Transverse colon (tissue), 4 donors: Measurements from ENCODE around the gene ADCY4. TPM values are rescaled to one million over a fixed set of nuclear protein-coding genes. Genes with fewer than 3 reads are reported as not detected.

Source experiments
- DNase-seq: peaks from one replicate; pipeline ENCODE4 v3.0.0-alpha.2; 2019
- H3K27ac ChIP-seq, 4 donors: fragments of 200-600 bp; sonication (generic); 2 replicates each; pipeline ENCODE4 v1.5.1; 2016 to 2018; ENCODE audit warnings: inconsistent platforms in 4 of 4
- H3K27me3 ChIP-seq: fragments of 200-600 bp; sonication (generic); 2 replicates; pipeline ENCODE4 v1.5.1; 2017; ENCODE audit warnings: inconsistent platforms
- H3K36me3 ChIP-seq, 4 donors: fragments of 200-600 bp; sonication (generic); 2 replicates each; pipeline ENCODE4 v1.5.1; 2017 to 2019; ENCODE audit warnings: inconsistent platforms in 4 of 4
- H3K4me1 ChIP-seq, 4 donors: fragments of 200-600 bp; sonication (generic); 2 replicates each; pipeline ENCODE4 v1.5.1; 2017 to 2020; ENCODE audit warnings: inconsistent platforms in 4 of 4
- H3K4me3 ChIP-seq, 4 donors: fragments of 200-600 bp; sonication (generic); 1 replicate in 1 of 4; 2 replicates in 3 of 4; pipeline versions ENCODE4 v1.5.1 to v1.6.1; 2017 to 2019; ENCODE audit warnings: inconsistent platforms in 4 of 4
- H3K9me3 ChIP-seq, 2 donors: fragments of 200-600 bp; sonication (generic); 2 replicates each; pipeline ENCODE4 v1.5.1; 2017 to 2019; ENCODE audit warnings: inconsistent platforms in 2 of 2
- EP300 ChIP-seq: sonication (generic); formaldehyde crosslinking; IDR thresholded peaks from one replicate; pipeline ENCODE4 v1.6.1; 2017; ENCODE audit warnings: antibody characterized with exemption, low read depth
- POLR2A ChIP-seq: fragments of 450-650 bp; IDR thresholded peaks from one replicate; pipeline ENCODE4 v1.6.1; 2016; ENCODE audit warnings: antibody characterized with exemption, mild to moderate bottlenecking, moderate library complexity
- POLR2AphosphoS5 ChIP-seq, 3 donors: sonication (generic); formaldehyde crosslinking; IDR thresholded peaks; one replicate each; pipeline ENCODE4 v1.6.1; 2016; ENCODE audit warnings: antibody characterized with exemption in 3 of 3
- WGBS, 2 donors: methylation state at CpG; one replicate each; pipeline ENCODE4 v1.1.5; 2018; ENCODE audit warnings: low coverage in 1 of 2; 5-methylcytosine and 5-hydroxymethylcytosine counted together
- in situ Hi-C, 4 donors: fragments of 200-750 bp; cut with MboI; loops; one replicate each; pipeline versions ENCODE4 v1.15.0 to v1.15.1; 2017; ENCODE audit warnings: low sequenced_read_pairs in 3 of 4, low pct_ligation_motif_present in 1 of 4, low pct_unique_long_range_greater_than_20kb in 1 of 4
- intact Hi-C: fragments of 100-400 bp; cut with DNase I; formaldehyde crosslinking; loops from one replicate; pipeline ENCODE4 v1.15.1; 2023; ENCODE audit warnings: low total_unique reads
- total RNA-seq, 4 donors: library from RNA; depleted of rRNA; stranded (reverse); fragments of >200 nt; gene quantifications; one replicate each; pipeline ENCODE4 v1.1.0, GENCODE V29; 2016
- TF ChIP-seq, protein P1 (sequence below), 5 experiments: fragments of 200-600 bp in 3 of 5; fragments of 450-650 bp in 2 of 5; sonication (generic) in 3 of 5; IDR thresholded peaks; 1 replicate in 2 of 5; 2 replicates in 3 of 5; pipeline ENCODE4 v1.5.1; 2016 to 2017; ENCODE audit warnings: antibody characterized with exemption in 5 of 5, inconsistent platforms in 3 of 5, mild to moderate bottlenecking in 2 of 5, moderate library complexity in 1 of 5

Gene ADCY4
- total RNA-seq, 4 donors from 2014 or later: 7.9 to 74.8 (median 21.3) TPM

GRCh38 chr14:24313913-24314312 is 21.0 kb downstream of the ADCY4 start:
- WGBS, 2 donors: 78% methylated on average over 2 of the region's 2 CpGs; no CpG with 5 or more reads in 1 of the 2 donors
- Histone ChIP-seq H3K27me3 (peaks cover 15% of the 10 kb centered on the region), H3K36me3 (no peaks in the 10 kb centered on the region), H3K4me3 (no peak overlapping the region), H3K27ac (peak overlapping the region in 3 of 4 donors; percentile 81 to 90 (median 82)), H3K4me1 (peaks cover 19 to 60% (median 38%) of the 10 kb centered on the region in 4 donors), H3K9me3 (no peaks in the 10 kb centered on the region)
- TF ChIP-seq, protein P1, sequence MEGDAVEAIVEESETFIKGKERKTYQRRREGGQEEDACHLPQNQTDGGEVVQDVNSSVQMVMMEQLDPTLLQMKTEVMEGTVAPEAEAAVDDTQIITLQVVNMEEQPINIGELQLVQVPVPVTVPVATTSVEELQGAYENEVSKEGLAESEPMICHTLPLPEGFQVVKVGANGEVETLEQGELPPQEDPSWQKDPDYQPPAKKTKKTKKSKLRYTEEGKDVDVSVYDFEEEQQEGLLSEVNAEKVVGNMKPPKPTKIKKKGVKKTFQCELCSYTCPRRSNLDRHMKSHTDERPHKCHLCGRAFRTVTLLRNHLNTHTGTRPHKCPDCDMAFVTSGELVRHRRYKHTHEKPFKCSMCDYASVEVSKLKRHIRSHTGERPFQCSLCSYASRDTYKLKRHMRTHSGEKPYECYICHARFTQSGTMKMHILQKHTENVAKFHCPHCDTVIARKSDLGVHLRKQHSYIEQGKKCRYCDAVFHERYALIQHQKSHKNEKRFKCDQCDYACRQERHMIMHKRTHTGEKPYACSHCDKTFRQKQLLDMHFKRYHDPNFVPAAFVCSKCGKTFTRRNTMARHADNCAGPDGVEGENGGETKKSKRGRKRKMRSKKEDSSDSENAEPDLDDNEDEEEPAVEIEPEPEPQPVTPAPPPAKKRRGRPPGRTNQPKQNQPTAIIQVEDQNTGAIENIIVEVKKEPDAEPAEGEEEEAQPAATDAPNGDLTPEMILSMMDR (IDR thresholded peaks at IDR 0.05): no peak
- TF ChIP-seq EP300 (no peak), POLR2A (no peak), POLR2AphosphoS5 (IDR thresholded peaks at IDR 0.05) (no peak)
- in situ Hi-C loops (no loop called here), intact Hi-C loops (no loop called here)
- DNase-seq: no peak

- TF ChIP-seq POLR2A: no peak
- TF ChIP-seq POLR2AphosphoS5 (IDR thresholded peaks at IDR 0.05): peak in 1 of 3 donors; percentile 28
- TF ChIP-seq, protein P1 (IDR thresholded peaks at IDR 0.05): no peak
- WGBS, 2 donors: 59 to 71% methylated on average over 4 to 9 of the region's 9 CpGs
- Histone ChIP-seq H3K36me3 (no peaks in the 10 kb centered on the region), H3K27me3 (peaks cover 7% of the 10 kb centered on the region), H3K4me3 (no peak overlapping the region), H3K9me3 (no peaks in the 10 kb centered on the region), H3K27ac (peak overlapping the region; percentile 81 to 90 (median 86)), H3K4me1 (peaks cover 19 to 70% (median 46%) of the 10 kb centered on the region in 4 donors)
- peak; percentile 62 for DNase-seq
- in situ Hi-C loops (no loop called here), intact Hi-C loops (no loop called here)
Measured at GRCh38 chr14:24312736-24313507, 21.9 kb downstream of the ADCY4 start.

GRCh38 chr14:24311837-24312615 is 22.8 kb downstream of the ADCY4 start:
- peaks cover 19 to 79% (median 55%) of the 10 kb centered on the region in 4 donors for H3K4me1 ChIP-seq
- no peaks in the 10 kb centered on the region for H3K36me3 ChIP-seq
- 92% methylated on average over 1 of the region's 1 CpG; no CpG with 5 or more reads in 1 of the 2 donors for WGBS, 2 donors
- intact Hi-C loops (no loop called here), in situ Hi-C loops (no loop called here)
- H3K4me3 ChIP-seq: peak overlapping the region in 2 of 4 donors; percentile 45 to 58
- H3K27ac ChIP-seq: peak overlapping the region; percentile 81 to 90 (median 86)
- H3K27me3 ChIP-seq: peaks cover 3% of the 10 kb centered on the region
- no peak for DNase-seq
- TF ChIP-seq POLR2A (no peak), EP300 (no peak), POLR2AphosphoS5 (IDR thresholded peaks at IDR 0.05) (no peak)
- TF ChIP-seq, protein P1 (IDR thresholded peaks at IDR 0.05): no peak
- no peaks in the 10 kb centered on the region for H3K9me3 ChIP-seq
